MCF 10A (cell line): ENCODE results near the gene FOCAD. TPM values are rescaled to one million over a fixed set of nuclear protein-coding genes. Genes with fewer than 3 reads are reported as not detected.
A peak's percentile ranks its signal among the peaks of the same experiment; 100 is the strongest.

Experiments
- BruUV-seq: library from RNA; stranded (reverse); fragments of 400-500 nt; replicated peaks from 2 replicates; lab custom pipeline; 2021; lab: Mats Ljungman, UMichigan
- CTCF ChIA-PET: fragments of 300-600 bp; sonication (Branson Sonifier 250); formaldehyde crosslinking; extraction: SDS; loops from one replicate; lab custom pipeline; 2021; ENCODE audit warnings: antibody characterized with exemption, inconsistent platforms; lab: Yijun Ruan, JAX
- POLR2A ChIA-PET: fragments of 300-600, 350-650 bp; sonication (Branson Sonifier 250); formaldehyde crosslinking; extraction: SDS; loops from one replicate; lab custom pipeline; 2020; ENCODE audit warnings: antibody characterized with exemption, inconsistent platforms; lab: Yijun Ruan, JAX
- DNase-seq: peaks from one replicate; pipeline ENCODE4 v3.0.0-alpha.2; 2018; ENCODE audit not compliant: unreplicated experiment
- H3K27ac Mint-ChIP-seq: one replicate; pipeline ENCODE4 v1.8.0; 2022; ENCODE audit warnings: mild to moderate bottlenecking, low read depth, mixed read lengths; ENCODE audit not compliant: unreplicated experiment
- H3K27me3 Mint-ChIP-seq: one replicate; pipeline ENCODE4 v1.8.0; 2022; ENCODE audit warnings: mixed read lengths; ENCODE audit not compliant: insufficient read depth, unreplicated experiment
- H3K36me3 Mint-ChIP-seq: one replicate; pipeline ENCODE4 v1.8.0; 2022; ENCODE audit warnings: mild to moderate bottlenecking, moderate library complexity, mixed read lengths; ENCODE audit not compliant: insufficient read depth, unreplicated experiment
- H3K4me1 Mint-ChIP-seq: one replicate; pipeline ENCODE4 v1.8.0; 2022; ENCODE audit warnings: mixed read lengths; ENCODE audit not compliant: insufficient read depth, unreplicated experiment
- H3K4me3 Mint-ChIP-seq: one replicate; pipeline ENCODE4 v1.8.0; 2022; ENCODE audit warnings: mild to moderate bottlenecking, moderate library complexity, mixed read lengths; ENCODE audit not compliant: unreplicated experiment
- H3K9me3 Mint-ChIP-seq: one replicate; pipeline ENCODE4 v1.8.0; 2022; ENCODE audit warnings: mixed read lengths; ENCODE audit not compliant: unreplicated experiment
- CTCF ChIP-seq: fragments of 200-600 bp; IDR thresholded peaks from one replicate; pipeline ENCODE4 v1.8.0; 2022; ENCODE audit warnings: antibody characterized with exemption, mild to moderate bottlenecking; ENCODE audit not compliant: unreplicated experiment
- intact Hi-C: fragments of 100-400 bp; cut with micrococcal nuclease; formaldehyde crosslinking; loops from 2 replicates; pipeline ENCODE4 v1.14.1; 2022
- total RNA-seq: library from RNA; stranded (reverse); gene quantifications from 2 replicates; pipeline ENCODE4 v1.2.3, GENCODE V29; 2022

FOCAD gene
- total RNA-seq, 1 experiment from 2014 or later = 20.7 TPM

GRCh38 chr9:20781092-20781491 is 97.0 kb downstream of the FOCAD start:
- no peak for TF ChIP-seq CTCF
- ChIA-PET POLR2A (interaction anchor here (0.7 to 1.0 kb wide), 2 partner anchors 18 to 244 kb away, joined by 3 to 4 read pairs; no protein-coding TSS in a partner anchor), CTCF (no interaction called here)
- no peak overlapping the region for H3K4me3 Mint-ChIP-seq
- no peaks in the 10 kb centered on the region for H3K4me1 Mint-ChIP-seq
- H3K36me3 Mint-ChIP-seq = peaks cover 4% of the 10 kb centered on the region
- H3K9me3 Mint-ChIP-seq = no peaks in the 10 kb centered on the region
- DNase-seq = no peak
- no TSS peak for BruUV-seq
- no peaks in the 10 kb centered on the region for H3K27me3 Mint-ChIP-seq
- intact Hi-C loops = no loop called here
- no peak overlapping the region for H3K27ac Mint-ChIP-seq

GRCh38 chr9:20782289-20782688 is 98.2 kb downstream of the FOCAD start:
- intact Hi-C loops = no loop called here
- Mint-ChIP-seq H3K4me3 (no peak overlapping the region), H3K9me3 (no peaks in the 10 kb centered on the region), H3K4me1 (no peaks in the 10 kb centered on the region), H3K27me3 (no peaks in the 10 kb centered on the region), H3K36me3 (peaks cover 4% of the 10 kb centered on the region), H3K27ac (peak overlapping the region; percentile 7)
- DNase-seq = no peak
- no peak for TF ChIP-seq CTCF
- ChIA-PET CTCF (no interaction called here), POLR2A (no interaction called here)
- BruUV-seq = no TSS peak

GRCh38 chr9:20783057-20784038 is 99.3 kb downstream of the FOCAD start:
- H3K4me1 Mint-ChIP-seq = no peaks in the 10 kb centered on the region
- no peaks in the 10 kb centered on the region for H3K27me3 Mint-ChIP-seq
- no peaks in the 10 kb centered on the region for H3K9me3 Mint-ChIP-seq
- ChIA-PET POLR2A (no interaction called here), CTCF (interaction anchor here (0.7 kb wide), 1 partner anchor 158 kb away, joined by 3 read pairs; no protein-coding TSS in a partner anchor)
- no peak for TF ChIP-seq CTCF
- no peak overlapping the region for H3K4me3 Mint-ChIP-seq
- intact Hi-C loops = no loop called here
- H3K27ac Mint-ChIP-seq = no peak overlapping the region
- peaks cover 4% of the 10 kb centered on the region for H3K36me3 Mint-ChIP-seq
- no TSS peak for BruUV-seq
- DNase-seq = no peak

- Mint-ChIP-seq H3K36me3 (peaks cover 6% of the 10 kb centered on the region), H3K27me3 (no peaks in the 10 kb centered on the region), H3K9me3 (no peaks in the 10 kb centered on the region), H3K4me3 (no peak overlapping the region), H3K4me1 (no peaks in the 10 kb centered on the region), H3K27ac (no peak overlapping the region)
- no peak for TF ChIP-seq CTCF
- POLR2A ChIA-PET = no interaction called here
- DNase-seq = no peak
- no TSS peak for BruUV-seq
- CTCF ChIA-PET = interaction anchor here (0.7 kb wide), 1 partner anchor 125 kb away, joined by 5 read pairs; no protein-coding TSS in a partner anchor
- intact Hi-C loops = no loop called here
Measured at GRCh38 chr9:20784196-20784595, 100.1 kb downstream of the FOCAD start.
